ENCODE data around the gene UBR3.
"Not testable (repeated sequence)": the region's sequence is repeated elsewhere in the genome, so short reads cannot be mapped to it uniquely, and the experiment has no call there.

UBR3 gene

DNA sequence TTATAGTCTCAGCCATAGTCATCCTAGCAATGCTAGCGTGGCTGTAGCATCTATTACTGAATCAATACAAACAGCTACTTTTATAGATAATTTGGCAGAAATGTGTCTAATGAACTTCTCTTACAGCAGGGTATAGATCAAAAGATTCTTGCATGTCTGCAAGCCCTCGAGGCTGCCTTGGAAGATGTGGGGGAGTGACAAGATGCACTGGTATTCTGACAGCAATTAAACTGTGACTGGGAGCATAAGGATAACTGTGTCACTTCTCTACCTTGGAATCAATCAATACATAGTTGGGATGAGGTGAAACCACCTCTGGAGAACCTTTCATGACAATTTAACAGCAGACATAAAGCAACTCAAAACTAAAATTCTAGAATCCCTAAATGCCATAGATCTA lies 291.4 kb downstream of the UBR3 start:
- in situ Hi-C loops (cut with MboI; ENCODE audit: low sequenced_read_pairs) = no loop called here
- DNase-seq (ENCODE audit: low spot score in 2 of 2) = no peak
- Histone ChIP-seq H3K9me3 (peaks cover 3% of the 10 kb centered on the region; the same call in 1 of the 2 replicates), H3K4me1 (no peaks in the 10 kb centered on the region), H3K4me3 (no peak overlapping the region), H3K36me3 (replicated peaks) (no peaks in the 10 kb centered on the region), H3K27me3 (ENCODE audit: low read depth) (no peaks in the 10 kb centered on the region)

DNA sequence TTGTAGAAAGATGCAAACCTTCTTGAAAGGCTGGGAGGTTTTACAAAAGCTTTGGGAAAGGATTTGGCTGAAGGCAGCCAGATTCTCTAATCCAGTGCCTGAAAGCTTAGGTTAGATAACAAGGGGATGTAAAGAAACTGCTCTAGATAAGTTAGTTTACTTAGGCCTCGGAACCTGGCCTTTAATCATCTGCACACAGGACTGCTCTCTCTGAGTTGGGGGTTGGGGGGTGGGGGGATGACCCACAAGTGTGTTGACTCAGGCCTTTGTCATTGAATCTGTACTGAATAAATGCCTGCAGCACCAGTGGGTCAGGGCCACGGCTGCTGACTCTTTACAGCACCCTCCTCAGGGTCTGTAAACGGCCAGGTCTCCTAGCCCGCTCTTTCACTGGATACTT lies 292.1 kb downstream of the UBR3 start:
- H3K4me3 ChIP-seq = not testable (repeated sequence)

DNA sequence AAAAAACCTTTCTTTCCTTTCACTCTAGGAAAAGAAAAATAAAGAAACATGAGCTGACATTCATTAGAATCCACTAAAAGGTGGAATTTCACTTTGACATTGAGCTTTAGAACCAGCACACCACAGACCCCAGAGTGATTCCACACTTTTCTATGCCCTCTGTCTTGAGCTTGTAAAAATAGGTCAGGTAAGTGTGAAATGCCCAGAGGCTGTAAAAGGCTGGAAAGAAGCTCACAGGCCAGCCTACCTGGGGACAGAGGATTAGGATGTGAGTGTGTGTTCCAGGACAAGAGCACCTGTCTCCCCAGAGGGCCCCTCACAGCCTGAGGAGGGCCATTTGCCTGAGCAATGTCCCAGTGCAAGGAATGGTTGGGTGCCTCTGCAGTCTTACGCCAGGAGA lies 294.4 kb downstream of the UBR3 start:
- Histone ChIP-seq H3K36me3 (replicated peaks) (no peaks in the 10 kb centered on the region), H3K9me3 (no peaks in the 10 kb centered on the region), H3K4me1 (no peaks in the 10 kb centered on the region), H3K4me3 (no peak overlapping the region), H3K27me3 (ENCODE audit: low read depth) (no peaks in the 10 kb centered on the region)
- DNase-seq (ENCODE audit: low spot score in 2 of 2) = no peak
- in situ Hi-C loops (cut with MboI; ENCODE audit: low sequenced_read_pairs) = no loop called here

More for the DNA sequence above, 292.1 kb downstream of the UBR3 start:
- H3K27me3 ChIP-seq (ENCODE audit: low read depth); DNase-seq (ENCODE audit: low spot score in 2 of 2); H3K36me3 ChIP-seq (replicated peaks); H3K4me1 ChIP-seq; H3K9me3 ChIP-seq; in situ Hi-C loops (cut with MboI; ENCODE audit: low sequenced_read_pairs): not testable (repeated sequence)

DNA sequence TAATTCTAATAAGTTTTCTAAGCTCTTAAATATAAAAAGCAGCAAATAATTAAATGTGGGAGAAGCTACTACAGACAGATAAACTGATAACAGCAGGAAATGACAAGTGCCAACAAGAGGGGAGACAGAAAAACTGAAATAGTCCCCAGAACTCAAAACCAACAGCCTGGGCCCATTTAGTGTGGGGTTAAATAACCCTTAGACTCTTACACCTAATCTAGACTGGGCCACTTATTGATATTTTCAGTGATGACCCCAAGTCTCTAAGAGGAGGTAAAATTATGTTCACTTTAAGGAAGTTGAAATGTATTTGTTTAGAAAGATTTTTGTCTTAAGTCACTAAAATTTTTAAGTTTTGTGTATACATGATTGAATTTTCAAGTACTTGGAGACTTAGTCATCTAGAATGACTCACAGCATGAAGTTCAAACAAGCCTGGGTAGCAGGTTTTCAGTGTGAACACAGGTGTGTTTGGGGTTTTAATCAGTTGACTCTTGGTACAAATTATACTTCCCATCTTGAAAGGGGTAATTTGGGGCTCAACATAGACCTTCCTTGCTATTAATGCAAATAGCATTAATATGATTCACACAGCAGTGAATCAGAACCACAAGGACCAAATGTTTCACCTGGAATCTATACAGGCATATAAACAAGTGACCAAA lies 295.8 kb downstream of the UBR3 start:
- no peak for DNase-seq (ENCODE audit: low spot score in 2 of 2)
- in situ Hi-C loops (cut with MboI; ENCODE audit: low sequenced_read_pairs) = no loop called here
- H3K9me3 ChIP-seq = no peaks in the 10 kb centered on the region
- H3K4me1 ChIP-seq = no peaks in the 10 kb centered on the region
- no peak overlapping the region for H3K4me3 ChIP-seq
- H3K27me3 ChIP-seq (ENCODE audit: low read depth) = no peaks in the 10 kb centered on the region
- H3K36me3 ChIP-seq (replicated peaks) = no peaks in the 10 kb centered on the region

DNA sequence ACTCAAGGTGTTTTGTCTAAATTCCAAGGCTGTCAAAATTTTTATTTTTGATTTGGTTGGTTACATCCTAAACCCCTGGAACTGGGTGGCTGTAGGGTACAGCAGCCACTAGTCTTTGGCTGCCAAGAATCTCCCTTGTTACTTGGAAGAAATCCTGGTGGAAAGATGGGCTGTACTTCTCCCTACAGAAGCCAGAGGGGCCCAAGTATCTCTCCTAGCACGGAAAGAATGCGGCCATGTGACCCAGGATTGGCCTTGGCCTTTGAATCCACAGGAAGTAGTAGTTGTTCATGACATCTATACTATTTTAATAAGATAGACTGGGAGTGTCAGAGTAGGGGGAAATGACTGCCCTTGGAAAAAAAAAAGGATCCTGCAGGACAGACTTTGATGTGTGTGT lies 296.3 kb downstream of the UBR3 start:
- Histone ChIP-seq H3K4me1 (no peaks in the 10 kb centered on the region), H3K9me3 (no peaks in the 10 kb centered on the region), H3K27me3 (ENCODE audit: low read depth) (no peaks in the 10 kb centered on the region), H3K4me3 (no peak overlapping the region), H3K36me3 (replicated peaks) (no peaks in the 10 kb centered on the region)
- in situ Hi-C loops (cut with MboI; ENCODE audit: low sequenced_read_pairs) = no loop called here
- DNase-seq (ENCODE audit: low spot score in 2 of 2) = no peak

DNA sequence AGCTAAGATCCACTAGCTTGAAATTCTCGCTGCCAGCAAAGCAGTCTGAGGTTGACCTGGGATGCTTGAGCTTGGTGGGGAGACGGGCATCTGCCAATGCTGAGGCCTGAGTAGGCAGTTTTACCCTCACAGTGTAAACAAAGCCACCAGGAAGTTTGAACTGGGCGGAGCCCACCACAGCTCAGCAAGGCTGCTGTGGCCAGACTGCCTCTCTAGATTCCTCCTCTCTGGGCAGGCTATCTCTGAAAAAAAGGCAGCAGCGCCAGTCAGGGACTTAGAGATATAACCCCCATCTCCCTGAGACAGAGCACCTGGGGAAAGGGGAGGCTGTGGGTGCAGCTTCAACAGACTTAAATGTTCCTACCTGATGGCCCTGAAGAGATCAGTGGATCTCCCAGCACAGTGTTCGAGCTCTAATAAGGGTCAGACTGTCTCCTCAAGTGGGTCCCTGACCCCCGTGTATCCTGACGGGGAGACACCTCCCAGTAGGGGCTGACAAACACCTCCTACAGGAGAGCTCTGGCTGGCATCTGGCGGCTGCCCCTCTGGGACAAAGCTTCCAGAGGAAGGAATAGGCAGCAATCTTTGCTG lies 299.0 kb downstream of the UBR3 start:
- H3K36me3 ChIP-seq (replicated peaks); H3K9me3 ChIP-seq; H3K4me3 ChIP-seq; H3K27me3 ChIP-seq (ENCODE audit: low read depth); in situ Hi-C loops (cut with MboI; ENCODE audit: low sequenced_read_pairs); H3K4me1 ChIP-seq; DNase-seq (ENCODE audit: low spot score in 2 of 2): not testable (repeated sequence)

Data from HAP-1 (cell line).